Heart right ventricle (tissue), 16 donors: ENCODE measurements around the gene TMEM239. TPM values are rescaled to one million over a fixed set of nuclear protein-coding genes. Genes with fewer than 3 reads are reported as not detected.

ENCODE experiments used
- ATAC-seq, 8 donors: fragments of 200-7000 bp; cut with Tn5 transposase; one replicate each; pipeline ENCODE4 v1.9.1; 2020; ENCODE audit warnings: mild to moderate bottlenecking in 8 of 8, moderate library complexity in 8 of 8, moderate number of reproducible peaks in 1 of 8
- DNase-seq, 2 donors: peaks; one replicate each; pipeline ENCODE4 v3.0.0-alpha.2; 2020
- H3K27ac ChIP-seq, 10 donors: fragments of 200-600 bp; sonication (generic) in 2 of 10; one replicate each; pipeline versions ENCODE4 v1.5.0 to v1.8.0; 2020 to 2022; ENCODE audit warnings: mild to moderate bottlenecking in 3 of 10
- H3K27me3 ChIP-seq, 7 donors: fragments of 200-600 bp; one replicate each; pipeline ENCODE4 v1.8.0; 2021 to 2022; ENCODE audit warnings: mild to moderate bottlenecking in 2 of 7
- H3K36me3 ChIP-seq, 9 donors: fragments of 200-600 bp; sonication (generic) in 1 of 9; one replicate each; pipeline versions ENCODE4 v1.5.0 to v1.8.0; 2020 to 2022; ENCODE audit warnings: mild to moderate bottlenecking in 2 of 9
- H3K4me1 ChIP-seq, 9 donors: fragments of 200-600 bp; sonication (generic) in 1 of 9; one replicate each; pipeline versions ENCODE4 v1.5.0 to v1.8.0; 2020 to 2022; ENCODE audit warnings: mild to moderate bottlenecking in 4 of 9
- H3K4me3 ChIP-seq, 10 donors: fragments of 200-600 bp; sonication (generic) in 2 of 10; one replicate each; pipeline versions ENCODE4 v1.5.0 to v1.8.0; 2020 to 2022; ENCODE audit warnings: mild to moderate bottlenecking in 7 of 10, moderate library complexity in 2 of 10
- H3K9me3 ChIP-seq, 11 donors: fragments of 200-600 bp in 10 of 11; sonication (generic) in 2 of 11; one replicate each; pipeline versions ENCODE4 v1.5.0 to v1.8.0; 2013 to 2022; ENCODE audit warnings: mild to moderate bottlenecking in 2 of 11, control low read depth in 1 of 11, moderate library complexity in 1 of 11
- CTCF ChIP-seq, 9 donors: fragments of 200-600 bp; sonication (generic) in 2 of 9; IDR thresholded peaks; one replicate each; pipeline versions ENCODE4 v1.5.0 to v1.8.0; 2021 to 2022; ENCODE audit warnings: antibody characterized with exemption in 9 of 9, mild to moderate bottlenecking in 5 of 9, moderate library complexity in 1 of 9
- WGBS, 2 donors: extraction: QIAGEN DNeasy Blood & Tissue Kit; methylation state at CpG; one replicate each; pipeline ENCODE4 v1.1.7; 2013; ENCODE audit warnings: inconsistent platforms in 1 of 2; 5-methylcytosine and 5-hydroxymethylcytosine counted together
- intact Hi-C, 10 donors: fragments of 100-400 bp; cut with DNase I; formaldehyde crosslinking; loops; one replicate each; pipeline versions ENCODE4 v1.11.1 to v1.14.2; 2022
- polyA plus RNA-seq, 2 donors: library from polyadenylated mRNA; stranded (reverse); fragments of 200-250 nt; gene quantifications; one replicate each; pipeline ENCODE4 v1.2.3, GENCODE V29; 2013
- total RNA-seq, 10 donors: library from RNA; stranded (reverse); fragmentation: NEBNext Ultra II Directional in 3 of 10; extraction: Animal tissue kit (Norgen Biotek cat#: 25700) in 3 of 10; gene quantifications; one replicate each; pipeline versions ENCODE4 v1.2.1 to v1.2.4, GENCODE V29; 2021 to 2023
- donor health status: Arrhythmogenic right ventricular cardiomyopathy.
- donor health status: ischemic (EF 13 %, LVEDD 7.1; RV severe dilation, severe dysfunction).
- donor health status: healthy with polysubstance abuse.
- donor health status: DM: no; HTN: yes; CAD: no.
- donor health status: DM: no; HTN: no; CAD: no.
- donor health status: ischemic (EF 25% LVEDD 6.9; RV normal size, moderate dysfunction).
- donor health status: ischemic (EF 25% LVEDD 5.7; RV mildly dilated, moderate dysfunction).
- donor health status: healthy.
- donor health status: DM: yes; HTN: yes; CAD: no.
- donor health status: Ischemic cardiomyopathy.
- donor health status: ischemic (EF 35%, LVEDD 5.7; RV mildly dilated, moderate dysfunction).
- donor health status: nonischemic (EF 11% LVEDD 7.7; RV severe dilation, severe dysfunction).
- donor health status: DM: yes; HTN: yes; CAD: no.
- donor health status: PGD.
- donor health status: ischemic (EF 29% LVEDD 5.4; RV normal size, mild dysfunction).
- donor health status: nonischemic (EF 23%, LVEDD 6.1; RV moderate dilation, normal function).

Gene TMEM239
- total and polyA plus RNA-seq, 12 donors, result not detected

DNA sequence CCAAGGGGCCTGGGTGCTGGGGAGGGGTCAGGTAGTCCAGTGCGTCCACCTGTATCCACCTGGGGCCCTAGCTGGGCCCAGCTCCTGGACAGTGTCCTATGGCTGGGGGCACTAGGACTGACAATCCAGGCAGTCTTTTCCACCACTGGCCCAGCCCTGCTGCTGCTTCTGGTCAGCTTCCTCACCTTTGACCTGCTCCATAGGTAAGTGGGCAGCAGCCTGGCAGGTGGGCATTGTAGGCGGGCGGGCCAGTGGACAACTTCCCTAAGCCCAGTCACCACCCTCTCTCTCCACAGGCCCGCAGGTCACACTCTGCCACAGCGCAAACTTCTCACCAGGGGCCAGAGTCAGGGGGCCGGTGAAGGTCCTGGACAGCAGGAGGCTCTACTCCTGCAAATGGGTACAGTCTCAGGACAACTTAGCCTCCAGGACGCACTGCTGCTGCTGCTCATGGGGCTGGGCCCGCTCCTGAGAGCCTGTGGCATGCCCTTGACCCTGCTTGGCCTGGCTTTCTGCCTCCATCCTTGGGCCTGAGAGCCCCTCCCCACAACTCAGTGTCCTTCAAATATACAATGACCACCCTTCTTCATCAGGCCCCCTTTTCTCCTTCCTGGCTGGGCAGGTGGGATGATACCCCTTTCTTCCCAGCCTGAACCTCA lies 793 bp upstream of the TMEM239 start:
- H3K27me3 ChIP-seq, result peaks cover 0 to 49% (median 28%) of the 10 kb centered on the region in 7 donors
- TF ChIP-seq CTCF (IDR thresholded peaks at IDR 0.05), result no peak
- intact Hi-C loops, result no loop called here
- no peaks in the 10 kb centered on the region for H3K36me3 ChIP-seq
- no peak overlapping the region for H3K4me3 ChIP-seq
- peak overlapping the region in 1 of 10 donors; percentile 72 for H3K27ac ChIP-seq
- WGBS, 2 donors, result 88 to 93% methylated on average over 8 of the region's 8 CpGs
- DNase-seq (no peak), ATAC-seq (no peak)
- peaks cover 0 to 21% (median 0%) of the 10 kb centered on the region in 9 donors for H3K4me1 ChIP-seq
- peaks cover 0 to 16% (median 5%) of the 10 kb centered on the region in 11 donors for H3K9me3 ChIP-seq

DNA sequence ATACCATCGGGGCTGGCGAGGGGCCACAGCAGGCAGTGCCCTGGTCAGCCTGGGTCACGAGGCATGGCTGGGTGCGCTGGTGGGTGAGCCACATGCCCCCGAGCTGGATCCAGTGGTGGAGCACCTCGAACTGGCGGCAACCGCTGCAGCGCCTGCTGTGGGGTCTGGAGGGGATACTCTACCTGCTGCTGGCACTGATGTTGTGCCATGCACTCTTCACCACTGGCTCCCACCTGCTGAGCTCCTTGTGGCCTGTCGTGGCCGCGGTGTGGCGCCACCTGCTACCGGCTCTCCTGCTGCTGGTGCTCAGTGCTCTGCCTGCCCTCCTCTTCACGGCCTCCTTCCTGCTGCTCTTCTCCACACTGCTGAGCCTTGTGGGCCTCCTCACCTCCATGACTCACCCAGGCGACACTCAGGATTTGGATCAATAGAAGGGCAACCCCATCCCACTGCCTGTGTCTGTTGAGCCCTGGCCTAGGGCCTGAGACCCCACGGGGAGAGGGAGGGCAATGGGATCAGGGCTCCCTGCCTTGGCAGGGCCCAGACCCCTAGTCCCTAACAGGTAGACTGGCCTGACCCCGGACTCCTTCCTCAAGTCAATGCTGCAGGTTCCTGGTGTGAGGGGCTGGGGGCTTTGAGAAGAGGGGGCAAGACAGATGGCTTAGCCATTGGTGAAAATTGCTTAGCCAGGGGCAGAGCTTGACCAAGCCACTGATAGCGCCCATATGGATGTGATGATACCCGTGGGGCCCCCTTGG lies 598 bp downstream of the TMEM239 start:
- peak overlapping the region in 1 of 10 donors; percentile 6 for H3K27ac ChIP-seq
- DNase-seq (no peak), ATAC-seq (no peak)
- intact Hi-C loops, result no loop called here
- TF ChIP-seq CTCF (IDR thresholded peaks at IDR 0.05), result no peak
- H3K4me3 ChIP-seq, result no peak overlapping the region
- peaks cover 4 to 50% (median 35%) of the 10 kb centered on the region in 7 donors for H3K27me3 ChIP-seq
- 78 to 84% methylated on average over 19 to 20 of the region's 20 CpGs for WGBS, 2 donors
- H3K4me1 ChIP-seq, result peaks cover 0 to 35% (median 7%) of the 10 kb centered on the region in 9 donors
- peaks cover 0 to 12% (median 5%) of the 10 kb centered on the region in 11 donors for H3K9me3 ChIP-seq
- H3K36me3 ChIP-seq, result no peaks in the 10 kb centered on the region

GRCh38 chr20:2817341-2817726 lies 1.2 kb downstream of the TMEM239 start:
- no peak for ATAC-seq
- Histone ChIP-seq H3K27me3 (peaks cover 8 to 49% (median 39%) of the 10 kb centered on the region in 7 donors), H3K9me3 (peaks cover 0 to 6% (median 2%) of the 10 kb centered on the region in 11 donors), H3K4me1 (peaks cover 0 to 40% (median 7%) of the 10 kb centered on the region in 9 donors), H3K4me3 (no peak overlapping the region), H3K27ac (peak overlapping the region in 1 of 10 donors; percentile 6), H3K36me3 (no peaks in the 10 kb centered on the region)
- 80 to 86% methylated on average over 2 of the region's 2 CpGs for WGBS, 2 donors
- no peak for TF ChIP-seq CTCF (IDR thresholded peaks at IDR 0.05)
- intact Hi-C loops, result no loop called here
- no peak for DNase-seq

DNA sequence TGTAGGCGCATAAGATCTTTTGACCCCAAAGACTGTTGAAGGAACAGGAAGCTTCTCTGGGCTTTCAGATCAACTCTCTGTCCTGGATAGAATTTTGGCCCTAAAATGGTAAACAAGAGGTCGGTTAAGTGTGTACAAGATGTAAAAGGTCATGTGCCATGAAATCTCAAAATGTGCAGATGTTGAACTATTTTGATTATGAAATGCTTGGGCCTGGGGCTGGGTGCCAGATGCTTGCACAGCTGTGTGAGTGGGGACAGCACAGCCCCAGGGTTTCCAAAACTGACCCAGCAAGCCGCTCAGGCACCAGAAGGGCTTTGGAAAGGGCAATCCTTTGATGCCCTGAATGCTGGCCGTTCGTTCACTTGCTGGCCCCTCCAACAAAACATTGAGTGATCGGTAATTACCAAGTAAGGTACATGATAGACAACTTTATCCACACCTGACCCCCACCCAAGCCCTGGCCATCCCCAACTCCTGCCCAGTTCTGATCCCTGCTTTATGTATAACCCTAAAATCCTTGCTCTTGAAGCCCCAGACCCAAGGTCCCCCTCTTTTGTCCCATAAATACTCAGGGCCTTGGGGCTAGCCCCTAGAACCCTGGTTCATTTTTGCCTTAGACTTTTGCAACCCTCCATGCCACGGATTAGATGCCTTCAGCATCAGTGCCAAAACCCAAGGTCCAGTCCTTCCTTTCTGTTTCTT lies 1.9 kb downstream of the TMEM239 start:
- peaks cover 0 to 40% (median 7%) of the 10 kb centered on the region in 9 donors for H3K4me1 ChIP-seq
- WGBS, 2 donors, result 77 to 85% methylated on average over 7 of the region's 7 CpGs
- H3K36me3 ChIP-seq, result no peaks in the 10 kb centered on the region
- no peak overlapping the region for H3K4me3 ChIP-seq
- DNase-seq (peak in 1 of 2 donors; percentile 46), ATAC-seq (peak in 1 of 8 donors; percentile 50)
- H3K27ac ChIP-seq, result no peak overlapping the region
- H3K9me3 ChIP-seq, result no peaks in the 10 kb centered on the region
- no peak for TF ChIP-seq CTCF (IDR thresholded peaks at IDR 0.05)
- intact Hi-C loops, result no loop called here
- H3K27me3 ChIP-seq, result peaks cover 8 to 45% (median 37%) of the 10 kb centered on the region in 7 donors
